ENCODE measurements around the gene UPF2. TPM values are rescaled to one million over a fixed set of nuclear protein-coding genes. Genes with fewer than 3 reads are reported as not detected.
"Not testable (repeated sequence)": the region's sequence is repeated elsewhere in the genome, so short reads cannot be mapped to it uniquely, and the experiment has no call there.

The UPF2 gene
- total RNA-seq, 4 donors from 2014 or later: 23.7 to 27.3 (median 24.7) TPM

- 73 to 77% methylated on average over 9 of the region's 9 CpGs for WGBS, 2 donors
Observed at GRCh38 chr10:12077580-12078180, 35.1 kb upstream of the UPF2 start.

GRCh38 chr10:12073526-12073925 is 30.9 kb upstream of the UPF2 start:
- TF ChIP-seq POLR2A (IDR thresholded peaks at IDR 0.05) (no peak), CTCF (IDR thresholded peaks at IDR 0.05) (no peak), EP300 (IDR thresholded peaks at IDR 0.05) (no peak)
- H3K4me3 ChIP-seq: no peak overlapping the region
- H3K27me3 ChIP-seq: no peaks in the 10 kb centered on the region
- no peak for DNase-seq (ENCODE audit: low spot score in 2 of 2)
- H3K27ac ChIP-seq: no peak overlapping the region
- H3K36me3 ChIP-seq: peaks cover 0 to 16% (median 0%) of the 10 kb centered on the region in 3 donors
- no peaks in the 10 kb centered on the region for H3K9me3 ChIP-seq
- H3K4me1 ChIP-seq: peaks cover 0 to 30% (median 6%) of the 10 kb centered on the region in 4 donors
- WGBS, 2 donors: 74 to 83% methylated on average over 4 of the region's 4 CpGs

More at GRCh38 chr10:12077580-12078180, 35.1 kb upstream of the UPF2 start:
- DNase-seq (ENCODE audit: low spot score in 2 of 2): no peak
- Histone ChIP-seq H3K27me3 (no peaks in the 10 kb centered on the region), H3K36me3 (peaks cover 0 to 42% (median 3%) of the 10 kb centered on the region in 3 donors), H3K4me1 (peaks cover 0 to 8% (median 0%) of the 10 kb centered on the region in 4 donors), H3K4me3 (no peak overlapping the region), H3K27ac (no peak overlapping the region), H3K9me3 (no peaks in the 10 kb centered on the region)
- TF ChIP-seq EP300 (IDR thresholded peaks at IDR 0.05): no peak
- TF ChIP-seq POLR2A (IDR thresholded peaks at IDR 0.05): no peak
- TF ChIP-seq CTCF (IDR thresholded peaks at IDR 0.05): no peak

GRCh38 chr10:12071441-12071840 is 28.8 kb upstream of the UPF2 start:
- H3K9me3 ChIP-seq; H3K27ac ChIP-seq; H3K4me3 ChIP-seq; DNase-seq (ENCODE audit: low spot score in 2 of 2); H3K27me3 ChIP-seq; H3K36me3 ChIP-seq: not testable (repeated sequence)
- WGBS, 2 donors: 89 to 92% methylated on average over 15 of the region's 15 CpGs
- peaks cover 0 to 33% (median 7%) of the 10 kb centered on the region in 4 donors for H3K4me1 ChIP-seq

GRCh38 chr10:12068449-12069269 is 26.1 kb upstream of the UPF2 start, which contains the start of gene DHTKD1:
Gene DHTKD1, plus strand, starts transcription at chr10:12068954. Its CDS starts 80 bp downstream, at chr10:12069034.
- H3K9me3 ChIP-seq: no peaks in the 10 kb centered on the region
- peak; percentile 95 to 97 for DNase-seq (ENCODE audit: low spot score in 2 of 2)
- peak within 1 kb of the TSS; percentile 81 to 100 (median 96) for H3K4me3 ChIP-seq
- no peaks in the 10 kb centered on the region for H3K27me3 ChIP-seq
- H3K27ac ChIP-seq: peak within 1 kb of the TSS; percentile 52 to 98 (median 94)
- WGBS, 2 donors: 5 to 10% methylated on average over 21 to 52 of the region's 66 CpGs
- TF ChIP-seq CTCF (IDR thresholded peaks at IDR 0.05): peak; percentile 39 to 84 (median 52)
- TF ChIP-seq POLR2A (IDR thresholded peaks at IDR 0.05): peak; percentile 29 to 80
- peak; percentile 88 to 94 for TF ChIP-seq EP300 (IDR thresholded peaks at IDR 0.05)
- peaks cover 0 to 32% (median 7%) of the 10 kb centered on the region in 4 donors for H3K4me1 ChIP-seq
- H3K36me3 ChIP-seq: no peaks in the 10 kb centered on the region

- TF ChIP-seq CTCF (IDR thresholded peaks at IDR 0.05): no peak
- TF ChIP-seq EP300 (IDR thresholded peaks at IDR 0.05): no peak
- no peak for TF ChIP-seq POLR2A (IDR thresholded peaks at IDR 0.05)
Observed at GRCh38 chr10:12067336-12067735, 24.7 kb upstream of the UPF2 start.

More at GRCh38 chr10:12067336-12067735, 24.7 kb upstream of the UPF2 start:
- no peak overlapping the region for H3K4me3 ChIP-seq
- DNase-seq (ENCODE audit: low spot score in 2 of 2): no peak
- H3K9me3 ChIP-seq: no peaks in the 10 kb centered on the region
- 90 to 92% methylated on average over 2 of the region's 2 CpGs for WGBS, 2 donors
- H3K4me1 ChIP-seq: peaks cover 0 to 25% (median 7%) of the 10 kb centered on the region in 4 donors
- H3K27me3 ChIP-seq: no peaks in the 10 kb centered on the region
- no peaks in the 10 kb centered on the region for H3K36me3 ChIP-seq
- no peak overlapping the region for H3K27ac ChIP-seq
